Epidermal melanocyte (primary cell): ENCODE data around the gene TEKT3.

Experiments used
- DNase-seq: peaks from one replicate; pipeline ENCODE4 v3.0.0; 2011; ENCODE audit warnings: low spot score; ENCODE audit not compliant: insufficient read length

Gene TEKT3

DNA sequence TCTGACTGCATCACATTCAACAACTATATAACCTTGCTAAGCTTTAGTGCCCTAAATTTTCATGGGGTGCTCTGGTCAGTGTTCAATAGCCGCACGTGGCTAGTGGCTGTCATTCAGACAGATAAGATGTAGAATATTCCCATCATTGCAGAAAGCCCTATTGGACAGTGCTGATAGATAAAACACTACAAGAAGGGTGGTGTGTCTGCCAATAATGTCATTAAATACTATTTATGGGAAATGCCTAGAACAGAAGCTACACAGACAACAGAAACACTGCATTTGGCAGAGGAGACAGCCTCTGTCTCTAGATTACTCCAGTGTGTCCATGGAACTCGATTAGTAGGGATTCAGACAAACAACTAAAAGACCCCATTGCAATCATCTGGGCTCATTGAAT, 47.8 kb downstream of the TEKT3 start:
- no peak for DNase-seq

DNA sequence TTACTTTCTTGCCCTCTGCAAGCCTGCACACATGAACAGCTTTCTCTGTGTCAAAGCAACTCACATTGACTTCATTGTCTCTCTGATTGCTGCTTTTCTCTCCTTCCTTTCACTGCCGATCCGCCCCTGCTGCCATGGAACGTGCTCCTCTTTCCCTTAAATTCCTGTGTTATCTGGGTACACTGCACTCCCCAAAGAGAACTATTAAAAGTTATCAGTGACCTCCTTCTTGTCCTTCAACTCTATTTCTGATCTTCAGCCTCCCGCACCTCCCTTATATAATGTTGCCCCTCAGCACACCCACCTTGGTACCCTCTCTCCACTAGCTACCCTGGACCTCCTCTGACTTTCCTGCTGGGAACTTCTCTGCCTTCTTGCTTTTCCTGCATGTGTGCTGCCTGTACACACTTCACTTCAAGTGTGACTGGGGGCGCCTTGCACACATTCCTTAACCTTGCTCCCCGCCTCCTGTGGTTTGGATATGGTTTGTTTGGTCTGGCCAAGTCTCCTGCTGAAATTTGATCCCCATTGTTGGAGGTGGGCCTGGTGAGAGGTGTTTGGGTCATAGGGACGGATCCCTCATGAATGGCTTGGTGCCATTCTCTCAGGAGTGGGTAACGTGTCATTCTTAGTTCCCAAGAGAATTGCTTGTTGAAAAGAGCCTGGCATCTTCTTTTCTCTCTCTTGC, 49.6 kb downstream of the TEKT3 start:
- DNase-seq = no peak

DNA sequence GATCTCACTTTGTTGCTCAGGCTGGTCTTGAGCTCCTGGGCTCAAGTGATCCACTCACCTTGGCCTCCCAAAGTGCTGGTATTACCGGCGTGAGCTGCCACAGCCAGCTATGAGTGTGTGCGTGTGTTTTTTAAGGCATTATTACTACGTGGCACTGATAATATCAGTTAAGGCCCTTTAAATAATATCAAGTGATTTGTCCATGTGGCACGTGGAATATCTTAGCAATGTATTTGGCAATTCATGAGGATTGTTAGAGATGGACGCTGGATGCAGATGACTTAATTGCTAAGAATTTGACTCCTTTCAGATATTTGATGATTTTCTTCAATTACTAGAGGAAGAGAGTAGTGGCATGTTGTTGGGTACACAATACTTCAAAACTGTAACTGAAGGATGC, 50.8 kb downstream of the TEKT3 start:
- DNase-seq = no peak

DNA sequence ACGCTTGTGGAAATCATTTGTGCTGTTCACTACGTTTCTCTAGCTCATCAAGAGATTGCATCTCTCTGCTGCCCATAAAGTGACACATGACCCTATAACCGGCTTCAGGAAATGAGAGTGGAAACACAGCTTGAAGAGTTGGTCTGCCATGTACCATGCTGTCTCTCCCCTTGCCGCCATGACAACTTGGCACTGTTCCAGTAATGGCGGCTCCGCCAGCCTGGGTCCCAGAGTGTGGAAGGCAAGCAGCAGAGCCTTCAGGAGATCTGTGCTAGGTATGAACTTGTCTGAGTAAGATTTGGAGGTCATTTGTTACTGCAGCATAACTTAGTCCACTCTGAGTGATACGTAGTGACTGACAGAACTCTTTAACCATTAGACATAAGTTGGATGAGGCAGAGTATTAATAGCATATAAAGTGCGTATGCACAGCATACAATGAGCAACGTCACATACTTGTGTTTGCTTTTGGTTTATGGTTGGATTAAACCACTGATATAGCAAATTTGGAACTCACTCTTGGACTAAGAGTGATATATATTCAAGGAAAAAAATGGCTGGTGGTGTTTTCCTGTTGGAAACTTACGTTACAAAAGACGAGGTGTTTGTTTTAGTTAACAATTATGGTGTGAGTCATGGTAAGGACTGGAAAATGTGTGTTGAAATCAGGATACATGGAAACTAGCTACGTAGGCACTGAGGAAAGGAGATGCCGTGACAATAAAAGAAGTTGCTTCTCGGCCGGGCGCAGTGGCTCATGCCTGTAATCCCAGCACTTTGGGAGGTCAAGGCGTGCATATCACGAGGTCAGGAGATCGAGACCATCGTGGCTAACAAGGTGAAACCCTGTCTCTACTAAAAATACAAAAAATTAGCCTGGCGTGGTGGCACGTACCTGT, 51.9 kb downstream of the TEKT3 start:
- no peak for DNase-seq

DNA sequence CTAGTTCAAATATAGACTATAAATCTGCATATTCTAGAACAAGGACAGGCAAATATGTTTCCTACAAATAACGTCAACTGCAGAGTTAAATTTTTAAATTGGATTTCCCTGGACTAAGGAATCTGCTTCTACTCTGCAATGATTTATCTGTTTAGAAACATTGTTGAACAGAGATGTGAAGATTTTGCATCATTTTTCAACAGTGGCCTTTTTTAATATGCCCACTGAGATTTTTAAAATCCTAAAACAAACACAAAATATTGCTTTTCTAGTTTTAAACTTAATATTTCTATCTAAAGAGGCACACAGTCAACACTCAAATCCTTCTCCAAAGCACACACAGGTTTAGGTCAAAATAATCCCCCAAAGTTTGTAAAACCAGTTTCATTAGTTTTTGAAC, 52.5 kb downstream of the TEKT3 start:
- no peak for DNase-seq

DNA sequence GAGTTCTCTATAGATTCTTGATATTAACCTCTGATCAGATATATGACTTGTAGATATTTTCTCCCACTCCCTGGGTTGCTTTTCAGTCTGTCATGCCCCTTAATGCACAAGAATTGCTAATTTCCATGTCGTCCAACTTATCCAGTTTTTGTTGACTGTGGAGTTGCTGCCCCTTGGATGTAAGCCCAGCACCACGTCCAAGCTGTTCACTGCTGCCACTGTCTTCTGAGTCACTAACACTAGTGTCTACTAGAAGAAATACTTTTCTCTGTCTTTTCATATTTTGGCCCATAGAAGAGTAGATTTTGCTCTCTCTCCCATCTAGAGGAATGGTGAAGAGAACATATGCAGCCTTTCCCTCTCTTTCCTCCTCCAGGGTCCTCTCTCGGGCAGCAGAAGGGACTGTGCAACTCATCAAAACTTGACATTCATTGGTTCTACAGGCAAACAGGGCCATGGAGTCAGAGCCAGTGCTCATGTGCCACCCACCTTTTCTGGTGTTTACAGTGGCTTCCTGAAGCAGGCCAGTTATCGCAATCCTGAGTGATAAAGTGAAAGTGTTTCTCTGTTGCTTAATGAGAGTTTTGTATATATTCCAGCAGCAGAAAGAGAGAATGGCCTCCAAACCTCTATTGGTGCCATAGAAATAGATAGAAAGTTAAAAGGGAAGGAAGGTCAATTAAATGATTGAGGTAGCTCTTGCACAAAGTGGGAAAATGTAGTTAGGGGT, 53.7 kb downstream of the TEKT3 start:
- no peak for DNase-seq

DNA sequence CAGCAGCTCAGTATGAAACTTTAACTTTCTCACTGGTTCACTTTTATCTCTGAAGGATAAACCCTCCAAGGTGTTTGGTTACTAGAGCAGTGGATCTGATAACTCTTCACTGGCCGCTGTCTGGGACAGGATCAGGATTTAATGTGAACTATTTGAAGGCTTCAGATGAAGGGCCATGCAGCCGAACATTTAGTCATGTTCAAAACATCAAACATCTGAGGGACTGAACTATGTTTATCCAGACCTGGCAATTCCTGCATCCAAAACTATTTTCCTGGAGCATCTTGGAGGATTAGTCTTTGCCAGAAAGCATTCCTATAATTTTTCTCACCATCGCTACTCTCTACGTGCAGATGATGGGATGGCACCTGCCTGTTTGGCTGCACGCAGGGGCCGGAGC, 55.9 kb downstream of the TEKT3 start:
- DNase-seq = no peak

DNA sequence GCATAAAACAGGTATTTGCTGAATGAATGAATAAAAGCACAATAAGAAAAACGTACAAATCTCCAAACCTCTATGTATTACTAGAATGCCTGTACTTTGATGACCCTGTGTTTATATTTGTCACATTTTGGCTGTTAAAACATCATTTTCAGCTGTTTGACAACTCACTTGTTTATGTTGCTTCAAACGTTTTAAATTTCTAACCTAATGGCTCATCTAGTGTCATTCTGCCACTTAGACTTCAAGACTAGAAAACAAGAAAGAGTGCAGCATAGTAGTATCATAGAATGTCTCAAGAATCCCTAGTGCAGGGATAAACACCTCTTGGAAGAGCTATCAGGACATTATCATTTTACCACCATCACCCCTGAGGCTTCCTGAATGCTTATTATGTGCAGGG, 56.9 kb downstream of the TEKT3 start:
- DNase-seq = no peak

DNA sequence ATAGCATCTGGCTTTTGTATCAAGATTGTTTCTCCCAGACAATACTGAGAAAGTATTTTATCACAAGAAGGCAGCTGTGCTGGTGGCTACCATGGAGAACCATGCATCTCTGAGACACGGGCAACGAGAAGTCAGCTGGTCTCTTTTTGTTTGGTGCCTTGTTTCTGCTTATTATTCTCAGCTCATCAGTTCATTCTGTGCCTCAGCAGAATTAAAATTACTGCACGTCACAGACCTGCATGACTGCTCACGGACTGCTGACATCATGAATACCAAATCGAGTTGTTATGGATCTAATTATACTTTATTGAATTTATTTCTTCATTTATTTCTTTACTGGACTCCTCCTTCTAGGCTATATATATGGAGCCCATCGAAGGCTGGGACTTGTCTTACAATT, 57.3 kb downstream of the TEKT3 start:
- DNase-seq = no peak

DNA sequence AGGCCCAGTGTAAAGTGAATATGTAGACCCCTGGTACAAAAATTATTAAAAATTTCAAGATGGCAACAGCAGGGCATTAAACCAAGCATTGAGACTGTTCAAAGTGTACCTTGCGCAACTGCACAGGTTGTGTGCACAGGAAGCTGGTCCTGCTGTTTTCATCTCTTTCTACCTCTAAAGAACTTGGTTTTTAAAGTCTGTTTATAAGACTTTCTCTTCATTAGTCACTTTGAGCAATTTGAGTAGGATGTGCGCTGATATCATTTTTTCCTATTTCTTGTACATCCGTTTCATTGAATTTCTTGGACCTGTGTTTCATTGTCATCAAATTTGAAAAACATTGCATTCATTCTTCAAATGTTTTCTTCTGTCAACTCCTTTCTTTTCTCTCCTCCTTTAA, 59.5 kb downstream of the TEKT3 start:
- DNase-seq = no peak

DNA sequence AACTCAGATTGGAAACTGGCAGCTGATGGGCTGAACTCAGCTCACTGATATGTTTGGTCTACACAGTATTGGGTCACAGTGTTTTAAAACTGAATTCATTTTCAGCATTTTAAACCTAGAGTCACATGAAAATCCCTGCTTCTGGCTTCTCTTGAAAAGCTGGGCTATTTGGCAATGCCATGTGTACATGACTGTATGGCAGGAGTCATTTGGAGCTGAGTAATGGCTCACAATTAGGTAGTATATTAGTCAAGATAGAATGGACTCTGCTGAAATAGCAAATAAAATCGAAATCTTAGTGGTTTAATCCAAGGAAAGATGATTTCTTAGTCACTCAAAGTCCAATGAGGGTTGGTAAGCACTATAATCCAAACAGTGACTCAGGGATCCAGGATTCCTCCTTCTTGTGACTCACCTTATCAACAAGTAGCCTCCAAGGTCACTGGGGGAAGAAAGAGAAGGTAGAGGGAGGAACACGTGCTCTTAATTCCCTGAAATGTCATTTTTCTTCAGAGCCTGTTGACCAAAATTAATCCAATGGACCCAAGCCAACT, 62.4 kb downstream of the TEKT3 start:
- no peak for DNase-seq

DNA sequence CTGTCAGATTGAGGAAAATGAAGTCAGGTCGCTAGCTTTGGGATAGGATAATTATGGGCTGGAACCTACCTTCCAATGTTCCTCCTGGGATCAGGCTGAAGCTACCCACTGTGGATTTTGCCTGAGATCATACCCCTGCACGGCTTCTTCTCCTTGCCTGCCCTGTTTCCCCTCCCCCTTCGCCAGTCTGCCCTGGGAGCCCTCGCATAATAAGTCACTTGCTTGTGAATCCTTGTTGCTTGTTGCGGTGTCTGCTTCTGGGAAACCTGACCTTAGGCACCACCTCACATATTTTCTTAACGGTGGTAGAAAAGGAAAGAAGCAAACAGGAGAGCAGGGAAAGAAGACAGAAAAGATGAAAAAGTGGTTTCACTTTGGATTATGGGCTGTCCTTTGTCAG, 63.0 kb downstream of the TEKT3 start:
- DNase-seq = no peak

DNA sequence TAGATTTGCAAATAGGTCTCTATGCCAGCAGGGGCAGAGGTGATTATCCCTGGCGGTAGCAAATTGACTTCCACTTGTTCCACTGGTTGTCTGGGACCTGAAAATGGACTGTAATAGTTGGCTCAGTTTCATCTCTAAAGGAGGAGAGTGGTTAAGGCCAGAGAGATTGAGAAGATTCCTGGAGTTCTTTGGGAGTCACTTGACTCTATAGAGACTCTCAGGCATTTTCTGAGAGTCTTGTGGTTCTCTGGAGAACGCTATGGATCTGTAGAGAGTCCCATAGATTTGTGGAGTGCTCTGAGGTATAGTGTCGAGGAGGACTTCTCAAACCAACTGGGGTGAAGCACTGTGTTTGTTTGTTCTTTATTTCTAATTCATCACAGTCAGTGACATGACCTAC, 67.4 kb downstream of the TEKT3 start:
- DNase-seq = no peak

DNA sequence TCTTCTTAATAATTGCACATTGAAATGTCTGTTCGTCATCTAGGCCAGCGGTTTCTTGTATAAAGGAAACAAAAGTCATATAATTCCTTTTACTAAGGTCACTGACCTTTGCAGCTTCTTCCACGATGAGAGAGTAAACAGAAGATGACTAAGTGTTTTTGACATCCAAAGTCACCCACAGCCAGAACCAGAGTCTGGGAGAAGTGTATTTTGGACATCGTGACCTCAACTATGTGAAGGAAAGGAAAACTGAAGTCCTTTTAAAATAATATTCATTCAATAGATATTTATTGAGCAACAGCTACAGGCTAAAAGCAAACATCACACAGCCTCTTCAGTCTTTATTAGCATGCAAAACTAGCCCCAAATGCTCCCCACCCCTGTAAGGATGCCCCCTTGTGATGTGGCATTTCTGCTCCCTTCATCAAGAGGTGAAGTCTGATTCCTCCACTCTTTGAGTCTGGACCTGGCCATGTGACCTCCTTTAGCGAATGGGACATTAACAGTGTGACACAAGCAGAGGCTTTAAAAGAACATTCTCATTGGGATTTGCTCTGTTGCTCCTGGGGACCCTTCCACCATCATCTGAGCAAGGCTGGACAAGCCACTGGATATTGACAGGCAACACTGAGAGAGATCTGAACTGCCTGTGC, 68.1 kb downstream of the TEKT3 start:
- DNase-seq = no peak

DNA sequence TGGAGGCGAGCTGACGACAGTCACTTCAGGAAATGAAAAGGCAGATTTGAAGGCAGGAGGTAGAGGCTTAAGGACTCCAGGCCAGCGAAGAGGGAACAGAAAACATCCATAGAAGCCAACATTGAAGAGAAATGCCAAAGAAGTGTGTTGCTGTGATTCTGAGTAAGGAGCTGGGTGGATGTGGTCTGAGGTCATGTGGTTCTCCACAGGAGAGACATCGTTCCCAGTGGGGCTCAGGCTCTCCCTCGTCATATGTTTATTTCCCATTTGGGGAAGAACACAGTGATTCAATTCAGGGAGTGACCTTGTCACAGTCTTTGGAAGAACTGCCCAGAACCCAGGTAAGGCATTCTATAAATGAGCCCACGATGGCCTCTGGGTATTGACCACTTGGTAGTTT, 69.7 kb downstream of the TEKT3 start:
- no peak for DNase-seq

DNA sequence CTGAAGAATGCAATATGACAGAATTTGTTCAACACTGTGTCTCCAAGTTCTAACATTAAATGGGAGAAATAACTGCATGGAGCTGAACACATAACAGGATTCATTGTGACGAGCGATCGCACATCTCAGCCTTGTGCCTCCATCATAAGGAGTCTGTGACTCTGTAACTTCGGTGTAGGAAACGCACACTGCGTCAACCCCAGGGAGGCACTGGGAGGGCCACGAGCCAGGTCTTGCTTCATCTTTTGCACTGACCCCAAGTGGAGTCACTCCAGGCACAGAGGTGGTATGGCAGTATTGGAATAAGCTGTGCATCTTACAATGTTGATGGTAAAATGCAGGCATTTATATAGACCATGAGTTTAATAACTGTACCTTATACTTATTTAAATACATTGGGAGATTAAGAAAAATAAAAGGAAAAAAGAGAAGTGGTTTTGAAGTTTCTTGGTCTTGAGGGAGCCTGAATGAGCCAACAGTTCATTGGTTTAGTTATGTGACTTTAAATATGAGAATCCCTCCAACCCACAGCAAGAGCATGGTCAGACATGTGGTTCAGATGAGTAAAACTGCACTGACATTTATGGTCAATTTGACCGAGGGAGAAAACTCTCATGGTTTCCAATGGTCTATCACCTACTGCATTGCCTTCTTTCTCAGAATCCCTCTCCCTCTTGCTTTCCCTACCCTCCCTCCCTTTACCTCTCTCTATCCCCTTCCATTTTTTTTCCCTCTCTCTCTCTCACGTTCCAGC, 70.6 kb downstream of the TEKT3 start:
- no peak for DNase-seq

DNA sequence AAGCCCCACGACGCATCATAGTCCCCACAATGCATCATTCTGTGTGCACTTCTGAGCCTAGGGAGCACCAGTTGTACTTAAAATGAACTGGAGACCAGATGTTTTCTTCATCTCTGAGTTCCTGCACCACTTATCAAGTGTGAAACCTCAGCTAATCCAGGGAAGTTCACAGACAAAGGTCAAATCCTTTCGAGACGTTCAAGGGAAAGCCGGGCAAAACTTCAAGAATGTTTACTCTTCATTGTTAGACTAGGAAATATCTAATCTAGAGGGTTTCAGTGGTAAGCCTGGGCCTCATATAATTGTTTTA, 71.7 kb downstream of the TEKT3 start:
- no peak for DNase-seq

DNA sequence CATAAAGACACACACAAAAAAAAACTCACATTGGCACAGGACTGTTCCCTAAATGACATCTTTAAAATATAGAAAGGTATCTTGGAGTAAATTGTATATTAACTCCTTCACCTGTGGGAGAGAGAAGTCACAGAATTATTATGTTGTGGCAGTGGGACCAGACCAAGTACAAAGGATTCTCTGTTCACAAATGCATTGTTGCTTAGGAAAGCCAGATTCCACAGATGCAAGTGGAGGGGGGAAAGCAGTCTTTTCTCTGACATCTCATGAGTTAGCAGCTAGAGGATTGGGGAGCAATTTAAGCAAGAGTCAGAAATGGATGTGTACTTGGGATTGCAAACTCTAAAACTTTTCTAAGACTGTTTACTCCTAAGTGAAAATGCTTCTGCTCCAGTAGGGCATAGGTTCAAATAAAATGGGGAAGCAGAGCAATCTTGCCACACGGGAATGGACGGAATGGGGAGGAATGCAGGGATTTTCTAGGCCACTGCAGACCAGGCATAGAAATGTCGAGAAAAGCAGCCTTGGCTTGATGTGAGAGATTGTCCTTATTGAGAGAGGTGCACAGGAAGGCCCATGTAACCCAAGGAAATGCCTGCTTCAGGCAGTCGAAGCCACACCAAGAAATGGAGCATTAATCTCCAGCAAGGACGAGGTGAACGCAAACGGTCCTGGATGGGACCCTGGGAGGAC, 72.2 kb downstream of the TEKT3 start:
- DNase-seq = no peak

DNA sequence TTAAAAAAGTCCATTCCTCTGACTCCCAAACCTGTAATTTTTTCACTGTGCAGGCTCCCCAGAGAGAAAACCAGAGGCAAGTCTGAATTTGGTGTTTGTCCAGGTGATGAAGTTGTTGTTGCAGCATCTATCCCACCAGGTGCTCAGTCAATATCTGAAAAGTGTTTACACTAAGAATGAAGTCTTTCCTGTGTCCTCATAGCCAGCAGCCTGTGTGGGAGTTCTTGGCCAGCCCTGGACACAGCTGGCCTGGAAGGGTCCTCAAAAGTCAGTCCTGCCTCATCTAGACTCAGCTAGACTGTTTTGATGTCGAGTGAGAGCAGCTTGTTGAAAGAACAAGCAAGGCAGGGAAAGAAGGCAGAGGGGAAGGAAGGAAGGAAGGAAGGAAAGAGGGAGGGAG, 72.9 kb downstream of the TEKT3 start:
- DNase-seq = no peak

DNA sequence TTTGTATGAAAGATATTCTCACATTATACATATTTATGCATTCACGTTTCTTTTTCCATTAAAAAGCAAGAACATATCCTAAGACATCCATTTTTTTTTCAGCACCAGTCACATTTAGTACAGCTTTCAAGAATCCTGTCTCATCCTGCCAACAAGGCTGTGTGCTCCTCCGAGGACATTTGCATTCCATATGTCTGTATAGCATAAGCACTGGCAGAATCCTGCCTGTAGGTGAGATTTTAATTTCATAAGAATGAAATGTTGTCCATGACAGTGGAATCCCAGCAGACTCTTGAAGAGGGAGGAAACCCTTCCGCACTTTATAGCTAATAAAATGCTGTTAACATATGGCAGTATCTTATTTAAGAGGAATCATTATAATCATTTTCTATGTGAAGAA, 73.4 kb downstream of the TEKT3 start:
- DNase-seq = no peak
